Effector CD8-positive, alpha-beta T cell (primary cell): ENCODE data around the gene ELF1.

Experiments
- DNase-seq: peaks from one replicate; lab custom pipeline; 2025; lab: John Stamatoyannopoulos, UW
- total RNA-seq, 4 experiments: gene quantifications; one replicate each; lab custom pipeline; 2026; lab: John Stamatoyannopoulos, UW

Gene ELF1
- 267 to 314 (median 282) reads per million in 4 experiments for total RNA-seq

DNA sequence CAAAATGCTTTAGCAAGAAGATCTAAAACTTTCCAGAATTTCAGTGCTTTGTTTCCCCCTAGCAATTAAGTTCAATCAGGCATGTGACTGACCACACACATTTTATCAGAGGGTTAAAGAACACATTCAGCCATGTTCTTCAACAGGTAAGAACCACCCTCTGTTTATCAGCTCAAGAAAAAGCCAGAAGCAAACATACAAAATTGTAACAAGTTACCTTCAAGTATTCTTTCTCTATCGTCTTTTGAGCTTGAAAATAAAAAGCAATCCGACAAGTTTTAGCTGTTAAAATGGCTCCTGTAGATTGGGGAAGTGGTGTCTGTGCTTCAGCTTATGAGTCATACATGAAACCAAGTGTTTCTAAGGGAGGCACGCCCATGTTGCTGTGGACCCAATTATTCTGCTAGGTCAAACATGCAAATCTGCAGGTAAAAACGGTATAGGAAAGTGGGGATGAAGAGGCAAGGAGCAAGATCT lies at the start of gene ELF1:
Gene ELF1 (minus strand): TSS at position 306 of the 477 bp plus-strand sequence. CDS start 37,262 bp downstream, outside the sequence.
- peak; percentile 18 for DNase-seq

DNA sequence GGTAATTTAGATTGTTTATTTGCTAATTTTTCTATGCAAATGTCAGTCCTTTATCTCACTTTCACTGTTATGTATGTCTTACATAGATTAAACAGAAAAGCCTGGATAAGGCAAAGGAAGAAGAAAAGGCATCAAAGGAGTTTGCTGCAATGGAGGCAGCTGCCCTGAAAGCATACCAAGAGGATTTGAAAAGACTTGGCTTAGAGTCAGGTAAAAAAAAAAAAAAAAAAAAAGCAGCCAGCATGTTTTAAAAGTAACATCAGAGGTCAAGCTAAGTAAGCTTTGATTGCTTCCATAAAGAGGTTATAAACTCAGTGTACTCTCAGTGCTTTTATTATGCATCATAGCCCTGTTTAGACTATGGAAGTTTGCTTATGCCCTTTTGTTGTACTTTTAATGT lies 46.0 kb upstream of the ELF1 start:
- DNase-seq = no peak

- no peak for DNase-seq
These were observed 45.4 kb upstream of the ELF1 start for GRCh38 chr13:41064493-41064892.

DNA sequence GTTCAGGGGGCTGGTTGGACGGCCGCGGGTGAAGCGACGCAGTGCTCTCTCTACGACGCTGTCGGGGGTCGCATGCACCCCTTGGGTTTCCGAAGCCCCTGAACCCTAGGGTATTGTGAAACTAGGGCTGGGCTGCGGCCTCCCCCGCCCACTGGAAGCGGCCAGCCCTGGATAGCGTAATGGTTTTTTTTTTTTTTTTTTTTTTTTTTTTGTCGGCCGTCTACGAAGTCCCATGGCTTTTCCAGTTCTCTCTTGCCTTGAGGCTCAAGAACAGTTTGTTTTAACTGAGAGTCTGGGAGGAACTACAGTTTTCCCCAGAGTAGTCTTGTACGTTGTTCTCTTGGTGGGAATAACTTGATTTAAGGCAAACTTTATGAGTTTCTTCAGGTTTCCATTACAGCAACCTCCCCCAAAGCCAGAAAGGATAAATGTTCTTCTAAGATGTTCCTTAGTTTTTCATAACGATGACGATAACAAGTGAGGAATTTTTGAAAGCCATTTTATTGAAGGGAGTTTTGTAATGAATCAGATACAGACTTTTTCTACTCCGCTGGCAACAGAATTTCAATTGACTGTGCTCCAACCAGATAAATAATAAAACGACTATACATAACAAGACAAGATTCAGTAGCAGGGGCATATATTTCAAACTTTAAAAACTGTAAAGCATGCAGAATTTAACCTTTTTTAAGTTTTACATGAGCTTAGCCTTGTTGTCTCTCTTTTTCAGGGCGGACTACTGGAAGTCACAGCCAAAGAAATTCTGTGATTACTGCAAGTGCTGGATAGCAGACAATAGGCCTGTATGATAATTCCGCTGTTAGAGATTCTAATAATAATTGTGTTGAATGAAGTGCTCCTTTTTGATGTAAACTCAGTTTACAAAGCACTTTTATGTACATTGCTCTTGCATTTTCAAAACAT lies 43.1 kb upstream of the ELF1 start:
- DNase-seq = no peak

DNA sequence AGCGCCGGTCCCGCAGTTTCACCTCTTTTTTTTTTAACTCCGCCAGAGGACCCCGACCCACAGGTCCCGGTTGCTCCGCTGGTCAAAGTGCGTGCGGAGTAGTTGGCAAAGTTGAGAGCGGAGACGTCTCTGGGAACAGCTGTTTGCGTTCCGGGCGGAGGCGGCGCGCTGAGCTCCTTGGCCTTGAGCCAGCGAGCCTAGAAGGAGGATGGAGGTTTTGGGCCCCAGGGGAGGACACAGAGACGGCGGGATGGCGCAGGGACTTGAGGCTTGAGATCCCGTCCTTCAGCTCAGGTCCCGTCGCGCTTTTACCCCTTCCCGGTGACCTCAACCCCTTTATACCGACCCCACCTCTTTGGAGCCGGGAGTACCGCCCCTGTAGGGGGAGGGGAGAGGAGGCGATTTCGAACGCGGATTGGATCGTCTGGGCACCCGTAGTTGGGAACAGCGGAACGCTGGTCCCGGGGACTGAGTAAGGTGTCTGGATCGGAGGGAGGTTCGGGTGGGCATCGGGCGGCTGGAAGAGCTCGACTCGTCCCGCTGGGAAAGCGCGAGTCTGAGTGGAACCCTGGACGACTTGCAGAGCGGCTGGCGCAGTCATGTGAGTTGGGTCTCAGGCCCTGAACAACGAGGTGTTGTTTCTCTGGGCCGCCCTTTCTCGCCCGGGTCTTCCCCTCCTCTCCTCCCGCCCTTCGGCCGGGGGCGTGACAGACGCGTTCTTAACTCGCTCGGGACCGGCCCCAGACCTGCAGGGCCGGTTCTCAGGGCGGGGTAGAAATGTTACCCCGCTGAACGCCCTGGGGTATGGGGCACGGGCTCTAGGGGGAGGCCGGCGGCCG lies 42.2 kb upstream of the ELF1 start, which contains the start of gene WBP4:
Gene WBP4 (plus strand): TSS at position 435 of the 839 bp plus-strand sequence. CDS start 165 bp downstream, at position 600.
- peak; percentile 82 for DNase-seq

DNA sequence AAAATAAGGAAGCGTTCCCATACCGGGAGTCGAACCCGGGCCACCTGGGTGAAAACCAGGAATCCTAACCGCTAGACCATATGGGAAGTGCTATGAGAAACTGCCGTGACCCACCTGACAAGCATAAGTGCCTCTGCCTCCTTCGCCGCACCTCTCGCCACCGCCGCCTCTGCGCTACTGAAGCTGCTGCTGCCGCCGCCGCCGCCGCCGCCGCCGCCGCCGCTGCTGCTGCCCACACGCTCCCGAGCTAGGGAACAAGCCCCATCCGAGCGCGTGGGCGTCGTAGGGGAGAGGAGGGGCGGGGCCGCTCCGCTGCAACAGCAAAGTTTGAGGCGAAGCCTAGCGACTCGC lies 41.6 kb upstream of the ELF1 start:
- peak; percentile 78 for DNase-seq

DNA sequence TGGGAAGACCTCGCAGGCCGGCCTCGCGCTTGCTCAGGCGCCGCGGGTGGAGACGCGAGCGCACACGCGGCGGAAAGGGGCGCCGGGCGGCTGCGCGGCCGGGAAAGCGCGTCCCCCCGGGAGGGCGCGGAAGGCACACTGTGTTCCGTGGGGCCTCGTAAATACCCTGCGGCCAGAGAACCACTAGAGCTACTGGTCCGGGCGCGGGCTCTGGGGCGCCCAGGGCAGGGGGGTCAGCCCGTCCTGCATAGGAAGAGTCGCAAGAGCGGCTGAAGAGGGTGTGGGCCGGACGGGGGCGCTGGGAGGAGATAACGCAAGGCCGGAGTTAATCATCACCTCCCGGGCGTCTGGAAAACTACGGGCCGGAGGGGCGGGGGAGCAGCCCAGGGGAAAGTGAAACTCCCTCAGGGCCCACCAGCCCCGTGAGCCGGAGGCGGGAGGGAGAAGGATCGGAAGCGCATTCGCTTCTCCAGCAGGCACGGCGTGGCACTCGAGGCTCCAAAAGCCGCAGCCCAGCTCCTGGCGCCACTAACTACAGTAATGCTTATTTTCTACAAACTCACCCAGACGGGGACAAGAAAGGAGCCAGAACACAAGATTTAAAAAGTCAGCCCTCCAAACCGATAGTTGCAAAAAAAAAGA lies 41.1 kb upstream of the ELF1 start:
- DNase-seq = peak; percentile 62

DNA sequence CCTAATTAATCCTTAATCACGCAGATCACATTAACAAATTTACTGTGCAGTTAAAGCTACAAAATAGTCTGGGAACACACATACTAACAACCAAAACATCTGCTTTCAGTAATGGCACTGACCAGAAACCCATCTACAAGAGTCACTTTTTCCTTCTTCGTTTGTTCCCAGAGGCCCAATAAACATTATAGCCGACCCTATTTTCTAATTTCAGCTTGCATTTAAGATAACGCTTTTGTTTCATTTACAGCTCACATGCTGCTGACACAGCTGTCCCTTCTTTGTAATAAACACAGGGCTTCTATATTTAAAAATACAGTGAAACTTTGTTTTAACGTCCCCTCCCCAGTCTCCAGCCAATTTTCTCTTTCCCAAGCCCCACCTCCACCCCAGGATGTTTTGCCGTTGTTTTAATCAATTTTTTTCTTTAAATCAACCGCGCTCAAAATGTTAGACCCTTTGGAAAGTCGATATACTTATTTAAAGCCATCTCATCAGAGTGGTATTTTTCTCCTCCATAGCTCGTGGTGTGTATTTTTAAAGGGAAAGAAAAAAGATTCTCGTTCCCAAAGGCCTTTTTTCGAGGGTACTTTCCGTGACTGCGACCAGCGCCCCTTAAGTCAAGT lies 40.5 kb upstream of the ELF1 start:
- no peak for DNase-seq

- no peak for DNase-seq
These were observed 39.4 kb upstream of the ELF1 start for GRCh38 chr13:41058295-41059070.

DNA sequence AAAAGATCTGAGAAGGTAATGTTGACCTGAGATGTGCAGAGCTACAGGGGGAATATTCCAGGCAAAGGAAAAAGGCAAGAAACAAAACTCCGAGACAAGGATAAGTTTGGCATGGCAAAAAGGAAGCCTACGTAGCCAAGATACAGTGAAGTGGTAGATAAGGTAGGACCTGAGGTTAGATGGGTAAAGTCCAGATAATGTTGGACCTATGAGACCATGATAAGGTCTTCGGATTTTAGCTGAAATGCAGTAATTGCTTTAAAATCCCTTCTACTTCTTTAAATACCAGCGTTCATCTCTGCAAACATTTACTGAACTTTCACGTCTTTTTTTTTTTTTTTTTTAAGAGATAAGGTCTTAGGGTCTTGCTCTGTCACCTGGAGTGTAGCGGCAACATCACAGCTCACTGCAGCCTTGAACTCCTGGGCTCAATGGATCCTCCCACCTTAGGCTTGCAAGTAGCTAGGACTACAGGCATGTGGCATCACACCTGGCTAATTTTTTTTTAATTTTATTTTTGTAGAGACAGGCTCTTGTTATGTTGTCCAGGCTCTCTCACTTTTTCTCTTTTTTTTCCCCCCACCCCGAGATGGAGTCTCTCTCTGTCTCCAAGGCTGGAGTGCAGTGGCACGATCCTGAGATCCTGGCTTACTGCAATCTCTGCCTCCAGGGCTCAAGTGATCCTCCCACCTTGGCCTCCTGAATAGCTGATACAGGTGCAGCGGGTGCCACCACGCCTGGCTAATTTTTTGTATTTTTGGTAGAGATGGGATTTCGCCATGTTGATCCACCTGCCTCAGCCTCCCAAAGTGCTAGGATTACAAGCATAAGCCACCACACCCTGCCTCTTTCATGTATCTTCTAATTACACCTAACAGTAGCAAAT lies 38.0 kb upstream of the ELF1 start:
- no peak for DNase-seq

DNA sequence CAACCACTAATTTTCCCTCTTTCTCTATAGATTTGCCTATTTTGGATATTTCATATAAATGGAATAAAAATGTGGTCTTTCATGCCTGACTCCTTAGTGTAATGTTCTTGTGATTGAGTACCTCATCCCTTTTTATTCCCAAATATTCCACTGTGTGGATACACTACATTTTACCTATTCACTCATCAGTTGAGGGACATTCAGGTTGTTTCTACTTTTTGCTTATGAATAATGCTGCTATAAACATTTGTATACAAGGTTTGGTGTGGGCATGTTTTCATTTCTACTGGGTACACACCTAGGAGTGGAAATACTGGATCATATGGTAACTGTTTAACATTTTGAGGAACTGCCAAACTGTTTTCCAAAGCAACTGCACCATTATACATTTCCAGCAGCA lies 37.1 kb upstream of the ELF1 start:
- no peak for DNase-seq

DNA sequence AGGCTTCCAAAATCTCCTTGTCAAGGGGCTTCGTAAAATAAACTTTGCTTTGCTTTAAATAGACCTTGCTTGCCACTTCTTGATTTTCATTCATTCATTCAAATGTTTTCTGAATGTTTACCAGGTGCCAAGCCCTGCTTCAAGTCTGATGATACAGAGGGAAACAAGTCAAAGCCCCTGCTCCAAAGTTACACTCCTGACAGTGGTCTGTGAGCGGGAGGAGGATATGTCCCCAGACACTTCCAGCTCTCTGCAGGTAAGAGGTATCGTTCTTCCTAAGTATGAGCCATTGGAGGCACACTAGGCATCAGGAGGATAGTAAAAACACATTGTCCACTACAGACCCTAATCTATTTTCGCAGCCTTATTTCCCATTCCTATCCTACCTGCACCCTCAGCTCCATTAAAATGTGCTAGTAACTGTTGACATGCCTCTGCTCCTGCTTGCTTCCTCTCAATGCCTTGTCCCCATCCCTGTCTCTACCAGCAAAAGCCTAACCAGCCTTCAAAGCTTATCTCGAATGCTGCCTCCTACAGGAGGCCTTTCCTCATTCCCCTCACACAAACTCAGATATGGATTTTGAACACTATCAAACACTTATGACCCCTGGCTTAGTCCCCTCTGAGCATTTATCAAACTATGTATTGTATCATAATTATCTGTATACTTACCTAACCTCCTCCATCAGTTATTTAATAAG lies 36.0 kb upstream of the ELF1 start:
- no peak for DNase-seq

- no peak for DNase-seq
These were observed 35.2 kb upstream of the ELF1 start for GRCh38 chr13:41054212-41054877.

- DNase-seq = no peak
These were observed 34.3 kb upstream of the ELF1 start for GRCh38 chr13:41053384-41053826.

GRCh38 chr13:41052441-41052840 lies 33.3 kb upstream of the ELF1 start:
- no peak for DNase-seq

DNA sequence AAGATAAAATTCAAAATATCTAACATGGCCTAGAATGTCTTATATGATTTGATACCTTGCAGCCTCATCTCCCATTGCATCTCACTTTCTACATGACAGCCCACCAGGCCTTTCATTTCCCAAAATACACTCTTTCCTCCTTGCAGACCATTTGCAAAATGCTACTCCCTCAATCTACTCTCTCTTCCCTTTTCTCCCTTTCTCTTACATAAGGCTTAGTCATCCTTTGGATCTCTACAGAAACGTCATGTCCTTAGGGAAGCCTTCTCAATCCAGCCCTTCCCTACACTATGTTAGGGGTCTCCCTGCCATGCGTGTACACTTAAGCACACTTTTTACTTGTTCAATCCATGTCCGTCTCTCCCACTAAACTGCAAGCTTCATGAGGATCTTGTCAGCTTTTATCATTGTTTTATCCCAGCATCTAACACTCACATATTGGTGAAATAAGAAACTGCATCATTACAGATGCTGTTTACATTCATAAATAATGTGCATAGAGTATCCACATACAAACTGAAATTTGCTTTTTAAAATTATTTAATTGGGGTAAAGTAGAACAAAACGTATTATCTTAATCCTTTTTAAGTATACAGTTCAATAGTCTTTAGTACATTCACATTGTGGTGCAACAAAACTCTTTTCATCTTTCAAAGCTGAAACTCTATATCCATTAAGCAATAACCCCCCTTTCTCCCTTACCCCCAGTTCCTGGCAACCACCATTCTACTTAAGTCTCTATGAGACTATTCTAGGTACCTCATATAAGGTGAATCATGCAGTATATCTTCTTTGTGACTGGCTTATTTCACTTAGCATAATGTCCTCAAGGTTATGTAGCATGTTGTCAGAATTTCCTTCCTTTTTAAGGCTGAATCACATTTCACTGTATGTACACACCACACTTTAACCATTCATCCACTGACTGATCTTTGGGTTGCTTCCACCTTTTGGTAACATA lies 30.6 kb upstream of the ELF1 start:
- no peak for DNase-seq

- no peak for DNase-seq
These were observed 29.5 kb upstream of the ELF1 start for GRCh38 chr13:41048640-41049039.
